H1 (cell line): ENCODE data around the gene RIMS1. TPM values are rescaled to one million over a fixed set of nuclear protein-coding genes. Genes with fewer than 3 reads are reported as not detected.

ENCODE experiments used
- CBX8 ChIP-seq: fragments of 300-800, 300-1000 bp; sonication (generic); IDR thresholded peaks from 2 replicates; pipeline ENCODE4 v1.7.1; 2016; ENCODE audit warnings: low read depth, low read length, borderline replicate concordance
- CHD7 ChIP-seq: fragments of 300-600 bp; sonication (generic); IDR thresholded peaks from 2 replicates; pipeline ENCODE4 v1.7.1; 2012; ENCODE audit warnings: low read length, moderate library complexity, mild to moderate bottlenecking, inconsistent platforms; ENCODE audit not compliant: insufficient replicate concordance
- EP300 ChIP-seq, 2 experiments: IDR thresholded peaks; 1 replicate in 1 of 2; 2 replicates in 1 of 2; pipeline ENCODE4 v1.6.1; 2011 to 2012; ENCODE audit warnings: low read depth in 2 of 2, low read length in 2 of 2, mild to moderate bottlenecking in 2 of 2, borderline replicate concordance in 1 of 2, inconsistent platforms in 1 of 2, moderate library complexity in 1 of 2
- polyA plus RNA-seq, 7 experiments: library from polyadenylated mRNA; depleted of rRNA in 3 of 7; stranded (reverse) in 5 of 7; unstranded in 2 of 7; fragments of >200 nt in 5 of 7; fragments of 200-250 nt in 2 of 7; gene quantifications; 1 replicate in 5 of 7; 2 replicates in 1 of 7; 4 replicates in 1 of 7; pipeline versions ENCODE4 v1.2.1 to v1.2.3, GENCODE V29; 2011 to 2013; ENCODE audit warnings: missing spikeins in 2 of 7, mixed read lengths in 2 of 7
- total RNA-seq: library from RNA; stranded (reverse); fragmentation: NEBNext Ultra II Directional; extraction: Animal tissue kit (Norgen Biotek cat#: 25700); gene quantifications from 2 replicates; pipeline ENCODE4 v1.2.1, GENCODE V29; 2021

Gene RIMS1
- total and polyA plus RNA-seq, 2 of the 8 experiments (the other 6 are each of a cell fraction or from before 2014, with no cell fraction given): 0.63 to 2.3 TPM

- no peak for TF ChIP-seq CHD7
- no peak for TF ChIP-seq EP300 (IDR thresholded peaks at IDR 0.05; ENCODE audit: borderline replicate concordance in 1 of 2, low read depth in 2 of 2, low read length in 2 of 2)
- no peak for TF ChIP-seq CBX8
Measured at GRCh38 chr6:71906813-71907212, 20.5 kb downstream of the RIMS1 start (continued).
